Right lobe of liver (tissue), 6 donors: ENCODE results near the gene PSMD5. TPM values are rescaled to one million over a fixed set of nuclear protein-coding genes. Genes with fewer than 3 reads are reported as not detected.

ENCODE experiments used
- ATAC-seq, 4 donors: fragments of 200-7000 bp; cut with Tn5 transposase; one replicate each; pipeline ENCODE4 v1.9.1; 2020; ENCODE audit warnings: mild to moderate bottlenecking in 4 of 4, moderate library complexity in 4 of 4
- DNase-seq, 3 donors: peaks; one replicate each; pipeline ENCODE4 v3.0.0-alpha.2; 2020
- H3K27ac ChIP-seq, 3 donors: fragments of 200-600 bp; one replicate each; pipeline ENCODE4 v1.8.0; 2022
- H3K27me3 ChIP-seq, 2 donors: fragments of 200-600 bp; one replicate each; pipeline ENCODE4 v1.8.0; 2022
- H3K36me3 ChIP-seq, 4 donors: fragments of 200-600 bp; sonication (generic) in 1 of 4; one replicate each; pipeline versions ENCODE4 v1.5.1 to v1.8.0; 2017 to 2022; ENCODE audit warnings: control low read depth in 1 of 4
- H3K4me1 ChIP-seq, 4 donors: fragments of 200-600 bp; sonication (generic) in 1 of 4; one replicate each; pipeline versions ENCODE4 v1.5.1 to v1.8.0; 2017 to 2022; ENCODE audit warnings: control low read depth in 1 of 4
- H3K4me3 ChIP-seq, 3 donors: fragments of 200-600 bp; one replicate each; pipeline ENCODE4 v1.8.0; 2022
- H3K9me3 ChIP-seq, 4 donors: fragments of 200-600 bp; sonication (generic) in 1 of 4; one replicate each; pipeline versions ENCODE4 v1.5.1 to v1.8.0; 2017 to 2022; ENCODE audit warnings: control low read depth in 1 of 4
- POLR2A ChIP-seq: fragments of 450-650 bp; IDR thresholded peaks from one replicate; pipeline ENCODE4 v1.6.1; 2017; ENCODE audit warnings: antibody characterized with exemption, mild to moderate bottlenecking
- WGBS: methylation state at CpG from one replicate; pipeline ENCODE4 v1.1.6; 2018; ENCODE audit warnings: low coverage, low lambda C conversion rate; ENCODE audit not compliant: insufficient coverage; ENCODE audit errors: missing lambda C conversion rate; 5-methylcytosine and 5-hydroxymethylcytosine counted together
- intact Hi-C, 2 donors: fragments of 100-400 bp; cut with DNase I; formaldehyde crosslinking; loops; one replicate each; pipeline versions ENCODE4 v1.11.2 to v1.14.1; 2022
- total RNA-seq, 6 experiments: library from RNA; depleted of rRNA in 2 of 6; stranded (reverse); fragments of >200 nt in 2 of 6; fragmentation: NEBNext Ultra II Directional in 3 of 6; extraction: Animal tissue kit (Norgen Biotek cat#: 25700) in 3 of 6; gene quantifications; one replicate each; pipeline versions ENCODE4 v1.1.0 to v1.2.4, GENCODE V29; 2016 to 2023
- TF ChIP-seq, protein P1 (sequence below), 4 donors: fragments of 200-600 bp in 3 of 4; fragments of 450-650 bp in 1 of 4; IDR thresholded peaks; one replicate each; pipeline versions ENCODE4 v1.5.1 to v1.8.0; 2016 to 2022; ENCODE audit warnings: antibody characterized with exemption in 4 of 4, mild to moderate bottlenecking in 2 of 4
- donor health status: DM: no; HTN: yes; CAD: no.
- donor health status: DM: no; HTN: no; CAD: no.
- donor health status: DM: no; HTN: no; CAD: no.
- donor health status: DM: no; HTN: yes; CAD: no.
- donor health status: DM: no; HTN: yes; CAD: no.

The PSMD5 gene
- total RNA-seq, 6 experiments from 2014 or later: 14.1 to 29.2 (median 21.5) TPM

DNA sequence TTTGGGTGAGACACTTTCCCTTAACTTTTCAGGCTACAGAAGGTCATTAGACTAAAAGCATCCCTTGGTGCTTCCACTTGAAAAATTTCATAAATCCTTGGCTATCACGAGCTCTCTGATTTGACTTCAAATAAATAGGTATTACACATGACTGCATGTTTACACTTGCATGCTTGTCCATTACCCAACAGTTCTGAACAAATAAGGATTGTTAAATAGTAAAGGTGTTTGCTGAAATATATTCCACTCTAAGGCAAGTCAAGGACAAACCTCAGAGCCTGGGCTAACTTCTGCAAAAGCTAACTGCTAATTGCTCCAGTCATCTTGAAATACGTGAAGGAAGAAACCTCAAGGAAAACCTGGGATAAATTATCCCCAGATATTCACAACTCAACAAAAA lies 64.0 kb downstream of the PSMD5 start:
- peaks cover 0 to 54% (median 25%) of the 10 kb centered on the region in 4 donors for H3K4me1 ChIP-seq
- H3K4me3 ChIP-seq: peak overlapping the region in 2 of 3 donors; percentile 7 to 22
- DNase-seq (no peak), ATAC-seq (peak; percentile 70 to 84 (median 83))
- intact Hi-C loops: no loop called here
- H3K27ac ChIP-seq: peak overlapping the region in 2 of 3 donors; percentile 76 to 88
- peaks cover 0 to 32% (median 2%) of the 10 kb centered on the region in 4 donors for H3K36me3 ChIP-seq
- TF ChIP-seq, protein P1, sequence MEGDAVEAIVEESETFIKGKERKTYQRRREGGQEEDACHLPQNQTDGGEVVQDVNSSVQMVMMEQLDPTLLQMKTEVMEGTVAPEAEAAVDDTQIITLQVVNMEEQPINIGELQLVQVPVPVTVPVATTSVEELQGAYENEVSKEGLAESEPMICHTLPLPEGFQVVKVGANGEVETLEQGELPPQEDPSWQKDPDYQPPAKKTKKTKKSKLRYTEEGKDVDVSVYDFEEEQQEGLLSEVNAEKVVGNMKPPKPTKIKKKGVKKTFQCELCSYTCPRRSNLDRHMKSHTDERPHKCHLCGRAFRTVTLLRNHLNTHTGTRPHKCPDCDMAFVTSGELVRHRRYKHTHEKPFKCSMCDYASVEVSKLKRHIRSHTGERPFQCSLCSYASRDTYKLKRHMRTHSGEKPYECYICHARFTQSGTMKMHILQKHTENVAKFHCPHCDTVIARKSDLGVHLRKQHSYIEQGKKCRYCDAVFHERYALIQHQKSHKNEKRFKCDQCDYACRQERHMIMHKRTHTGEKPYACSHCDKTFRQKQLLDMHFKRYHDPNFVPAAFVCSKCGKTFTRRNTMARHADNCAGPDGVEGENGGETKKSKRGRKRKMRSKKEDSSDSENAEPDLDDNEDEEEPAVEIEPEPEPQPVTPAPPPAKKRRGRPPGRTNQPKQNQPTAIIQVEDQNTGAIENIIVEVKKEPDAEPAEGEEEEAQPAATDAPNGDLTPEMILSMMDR (IDR thresholded peaks at IDR 0.05): no peak
- no peak for TF ChIP-seq POLR2A
- H3K27me3 ChIP-seq: no peaks in the 10 kb centered on the region
- no peaks in the 10 kb centered on the region for H3K9me3 ChIP-seq
- WGBS: 30% methylated on average over 2 of the region's 2 CpGs

DNA sequence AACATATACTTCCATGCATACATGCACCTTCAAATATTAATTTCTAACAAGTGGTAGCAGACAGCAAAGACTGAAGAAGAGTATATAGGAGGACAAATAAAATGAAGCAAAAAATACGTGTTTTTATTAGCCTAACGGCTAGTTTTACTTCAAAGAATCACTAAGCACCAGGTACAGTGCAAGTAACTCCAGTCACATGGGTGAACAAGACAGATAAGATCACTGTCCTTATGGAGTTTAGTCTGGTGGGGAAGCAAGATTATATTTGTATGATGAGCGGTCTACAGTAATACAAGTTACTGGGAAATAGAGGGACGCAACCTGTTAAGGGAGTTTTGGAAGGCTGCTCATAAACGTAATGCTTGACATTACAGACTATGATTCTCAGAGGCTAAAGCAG lies 65.5 kb downstream of the PSMD5 start:
- TF ChIP-seq POLR2A: no peak
- TF ChIP-seq, protein P1 (IDR thresholded peaks at IDR 0.05): no peak
- ATAC-seq (no peak), DNase-seq (no peak)
- Histone ChIP-seq H3K36me3 (peaks cover 0 to 36% (median 2%) of the 10 kb centered on the region in 4 donors), H3K9me3 (no peaks in the 10 kb centered on the region), H3K4me1 (peaks cover 0 to 40% (median 18%) of the 10 kb centered on the region in 4 donors), H3K4me3 (no peak overlapping the region), H3K27me3 (no peaks in the 10 kb centered on the region), H3K27ac (no peak overlapping the region)
- 93% methylated on average over 5 of the region's 5 CpGs for WGBS
- intact Hi-C loops: no loop called here

DNA sequence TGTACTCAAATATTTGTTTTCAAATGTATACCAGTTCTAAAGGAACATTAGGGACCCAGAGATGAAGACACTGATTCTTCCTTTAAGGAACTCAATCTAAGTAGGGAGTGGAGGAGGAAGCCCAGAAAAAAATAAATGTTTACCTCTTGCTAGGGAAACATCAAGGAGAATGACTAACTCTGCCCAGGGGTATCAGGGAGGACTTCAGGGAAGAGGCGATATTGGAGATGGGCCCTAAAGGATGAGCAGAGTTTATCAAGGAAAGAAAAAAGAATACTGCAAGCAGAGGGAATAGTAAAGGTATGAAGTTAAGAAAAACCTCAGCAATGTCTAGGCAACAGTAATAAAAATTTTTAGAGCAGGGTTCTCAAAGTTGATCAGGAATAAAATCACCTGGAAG lies 65.9 kb downstream of the PSMD5 start:
- no CpG with 5 or more reads among the region's 1 CpG for WGBS
- Histone ChIP-seq H3K36me3 (peaks cover 0 to 39% (median 2%) of the 10 kb centered on the region in 4 donors), H3K4me3 (no peak overlapping the region), H3K27ac (no peak overlapping the region), H3K27me3 (no peaks in the 10 kb centered on the region), H3K9me3 (no peaks in the 10 kb centered on the region), H3K4me1 (peaks cover 0 to 36% (median 16%) of the 10 kb centered on the region in 4 donors)
- no peak for ATAC-seq
- TF ChIP-seq POLR2A: no peak
- TF ChIP-seq, protein P1 (IDR thresholded peaks at IDR 0.05): no peak
- intact Hi-C loops: no loop called here
- DNase-seq: no peak

DNA sequence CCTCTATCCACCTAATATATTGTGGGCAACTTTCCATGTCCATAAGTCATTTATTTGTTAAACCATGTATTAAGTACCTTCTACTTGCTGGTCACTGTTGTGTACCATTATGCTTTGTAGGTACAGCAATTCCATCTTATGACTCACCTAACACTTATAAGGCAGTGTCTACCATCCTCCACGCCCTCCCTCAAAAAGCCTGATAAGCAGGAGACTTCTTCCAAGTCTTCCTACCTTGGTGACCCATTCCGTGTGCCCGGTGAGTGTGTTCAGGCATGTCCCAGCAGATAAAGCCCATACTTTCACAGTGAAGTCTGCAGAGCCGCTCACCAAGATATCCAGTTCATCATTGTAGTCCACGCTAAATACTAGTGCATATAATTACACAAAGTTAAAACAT lies 66.9 kb downstream of the PSMD5 start:
- intact Hi-C loops: no loop called here
- no peak overlapping the region for H3K4me3 ChIP-seq
- peaks cover 0 to 48% (median 2%) of the 10 kb centered on the region in 4 donors for H3K36me3 ChIP-seq

More for the DNA sequence above, 66.9 kb downstream of the PSMD5 start:
- DNase-seq (no peak), ATAC-seq (no peak)
- Histone ChIP-seq H3K4me1 (peaks cover 0 to 30% (median 14%) of the 10 kb centered on the region in 4 donors), H3K27ac (no peak overlapping the region), H3K9me3 (no peaks in the 10 kb centered on the region), H3K27me3 (no peaks in the 10 kb centered on the region)
- whole genome bisulfite sequencing: 100% methylated on average over 2 of the region's 5 CpGs
- TF ChIP-seq POLR2A: no peak
- TF ChIP-seq, protein P1 (IDR thresholded peaks at IDR 0.05): no peak
